ENCODE results near the gene TIMM50.
A peak's percentile ranks its signal among the peaks of the same experiment; 100 is the strongest.
"Not testable (repeated sequence)": the region's sequence is repeated elsewhere in the genome, so short reads cannot be mapped to it uniquely, and the experiment has no call there.

TIMM50 gene

DNA sequence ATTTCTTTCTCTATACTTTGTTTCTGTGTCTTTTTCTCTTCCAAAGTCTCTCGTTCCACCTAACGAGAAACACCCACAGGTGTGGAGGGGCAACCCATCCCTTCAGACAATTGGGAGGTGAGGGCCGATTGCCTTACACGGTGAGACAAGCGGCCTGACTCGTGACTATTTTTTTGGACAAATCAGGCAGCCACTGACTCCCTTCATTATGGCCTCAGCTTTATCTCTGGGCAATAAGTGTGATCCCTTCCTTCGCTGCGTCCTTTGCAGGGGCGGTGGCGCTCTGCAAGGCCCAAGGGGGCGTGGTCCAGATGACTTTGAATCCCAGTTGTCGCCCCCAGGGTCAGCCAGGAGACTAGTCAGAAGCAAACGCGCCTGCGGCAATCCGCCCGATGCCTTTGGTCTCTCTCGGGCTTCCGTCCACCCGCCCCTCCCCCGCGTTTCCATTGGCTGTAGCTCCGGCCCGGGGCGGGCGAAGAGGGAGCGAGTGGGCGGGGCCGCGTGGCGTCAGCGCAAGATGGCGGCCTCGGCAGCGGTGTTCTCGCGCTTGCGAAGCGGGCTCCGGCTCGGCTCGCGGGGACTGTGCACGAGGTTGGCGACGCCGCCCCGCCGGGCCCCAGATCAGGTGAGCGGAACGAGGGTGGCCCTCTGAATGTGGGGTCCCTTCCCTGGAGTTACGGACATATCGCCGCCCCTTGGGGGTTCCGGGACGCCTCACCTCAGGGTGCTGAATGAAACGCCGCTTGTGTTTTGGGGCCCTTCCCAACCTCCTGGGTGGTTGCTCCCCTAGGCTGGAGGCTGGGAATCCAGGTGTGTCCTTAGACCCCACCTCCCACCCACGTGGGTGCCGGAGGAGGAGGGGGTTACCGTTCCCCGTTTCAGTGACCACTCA, at the start of gene TIMM50:
TIMM50 (plus strand) TSS at position 502 of the 892 bp plus-strand sequence; CDS start at position 518, 16 bp downstream.
- DNase-seq, result peak; percentile 95

DNA sequence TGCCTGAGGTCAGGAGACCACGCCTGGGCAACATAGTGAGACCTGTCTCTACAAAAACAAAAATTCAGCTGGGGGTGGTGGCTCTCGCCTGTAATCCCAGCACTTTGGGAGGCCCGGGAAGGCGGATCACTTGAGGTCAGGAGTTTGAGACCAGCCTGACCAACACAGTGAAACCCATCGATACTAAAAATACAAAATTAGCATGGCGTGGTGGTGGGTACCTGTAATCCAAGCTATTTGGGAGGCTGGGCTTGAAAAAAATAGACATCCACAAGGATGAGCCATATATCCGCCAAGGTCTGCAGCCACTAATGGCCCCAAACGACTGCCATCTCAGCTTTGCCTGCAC, 48.0 kb upstream of the TIMM50 start:
- no peak for DNase-seq

- DNase-seq, result no peak
Measured at GRCh38 chr19:39433480-39434079, 47.1 kb upstream of the TIMM50 start.

DNA sequence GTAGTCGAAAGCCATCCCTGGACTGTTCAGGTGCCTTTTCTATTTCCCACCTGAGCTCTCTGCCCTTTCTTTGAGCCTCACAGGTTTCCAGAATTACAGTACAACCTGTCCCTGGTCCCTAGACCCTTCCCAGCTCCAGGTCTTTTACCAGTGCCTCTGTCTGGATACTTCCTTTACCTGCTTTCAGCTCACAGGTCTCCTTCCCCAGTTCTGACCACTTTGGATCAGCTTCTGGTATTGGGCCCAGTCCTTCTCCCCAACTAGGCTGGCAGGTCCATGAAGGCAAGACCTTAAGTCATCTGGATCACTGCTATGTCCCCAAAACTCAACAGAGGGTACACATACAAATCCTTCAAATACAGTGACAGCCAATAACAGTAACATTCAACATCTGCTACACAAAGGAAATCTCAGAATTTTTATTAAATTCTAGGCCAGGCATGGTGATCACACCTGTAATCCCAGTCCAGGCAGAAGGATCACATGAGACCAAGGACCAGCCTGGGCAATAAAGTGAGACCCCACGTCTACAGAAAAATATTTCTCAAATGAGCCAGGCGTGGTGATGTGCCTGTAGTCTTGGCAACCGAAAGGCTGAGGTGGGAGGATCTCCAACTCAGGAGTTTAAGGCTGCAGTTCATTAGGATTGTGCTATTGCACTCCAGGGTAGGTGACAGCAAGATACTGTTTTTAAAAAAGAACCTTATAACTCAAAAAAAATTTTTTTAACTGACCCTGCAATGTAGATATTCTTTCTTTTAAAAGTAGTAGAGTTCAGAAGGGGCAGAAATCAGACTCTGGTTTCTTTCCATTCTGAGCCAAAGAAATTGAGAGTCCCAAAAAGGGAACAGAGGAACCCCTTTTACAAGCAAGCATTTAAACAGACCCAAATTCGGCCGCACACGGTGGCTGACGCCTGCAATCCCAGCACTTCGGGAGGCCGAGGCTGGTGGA, 46.2 kb upstream of the TIMM50 start:
- no peak for DNase-seq

- peak; percentile 99 for DNase-seq
Measured at GRCh38 chr19:39435499-39436349, 44.9 kb upstream of the TIMM50 start, which contains the start of gene RPS16. TSS of gene RPS16 (minus strand) at chr19:39435949. CDS start at chr19:39435895, 54 bp downstream.

GRCh38 chr19:39436350-39436716, 44.3 kb upstream of the TIMM50 start:
- DNase-seq, result no peak

DNA sequence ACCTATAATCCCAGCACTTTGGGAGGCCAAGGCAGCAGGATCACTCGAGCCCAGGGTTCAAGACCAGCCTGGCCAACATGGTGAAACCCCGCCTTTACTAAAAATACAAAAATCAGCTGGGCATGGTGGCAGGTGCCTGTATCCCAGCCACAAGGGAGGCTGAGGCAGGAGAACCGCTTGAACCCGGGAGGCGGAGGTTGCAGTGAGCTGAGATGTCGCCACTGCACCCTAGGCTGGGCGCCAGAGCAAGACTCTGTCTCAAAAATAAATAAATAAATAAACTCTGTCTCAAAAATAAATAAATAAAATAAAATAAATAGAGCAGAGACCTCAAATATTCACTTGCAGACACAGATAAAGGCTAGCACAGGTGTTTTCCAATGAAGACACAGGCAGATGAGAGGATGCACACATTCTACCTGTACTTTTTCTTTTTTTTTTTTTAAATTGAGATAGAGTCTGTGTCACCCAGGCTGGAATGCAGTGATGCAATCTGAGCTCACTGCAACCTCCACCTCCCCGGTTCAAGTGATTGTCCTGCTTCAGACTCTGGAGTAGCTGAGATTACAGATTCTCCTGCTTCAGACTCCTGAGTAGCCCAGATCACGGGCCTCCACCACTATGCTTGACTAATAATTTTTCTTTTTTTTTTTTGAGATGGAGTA, 42.2 kb upstream of the TIMM50 start:
- no peak for DNase-seq

DNA sequence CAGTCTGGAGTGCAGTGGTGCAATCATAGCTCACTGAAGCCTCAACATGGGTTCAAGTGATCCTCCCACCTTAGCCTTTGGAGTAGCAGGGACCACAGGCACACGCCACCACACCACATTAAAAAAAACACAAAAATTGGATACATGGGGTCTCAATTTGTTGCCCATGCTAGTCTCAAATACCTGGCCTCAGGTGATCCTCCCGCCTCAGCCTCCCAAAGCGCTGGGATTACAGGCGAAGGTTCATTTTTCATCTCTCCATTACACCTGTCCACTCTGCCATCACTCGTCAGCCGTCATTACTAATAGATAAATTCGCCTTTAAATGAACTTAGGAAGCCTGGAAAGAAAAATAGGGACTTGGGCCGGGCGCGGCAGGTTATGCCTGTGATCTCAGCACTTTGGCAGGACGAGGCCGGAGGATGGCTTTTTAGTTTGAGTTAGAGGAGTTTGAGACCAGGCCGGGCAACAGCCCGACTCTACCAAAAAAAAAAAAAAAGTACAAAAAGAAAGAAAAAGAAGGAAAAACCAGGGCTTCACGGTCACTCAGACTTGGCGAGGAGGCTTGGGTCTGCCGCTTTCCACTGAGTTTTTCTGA, 35.9 kb upstream of the TIMM50 start:
- no peak for DNase-seq

DNA sequence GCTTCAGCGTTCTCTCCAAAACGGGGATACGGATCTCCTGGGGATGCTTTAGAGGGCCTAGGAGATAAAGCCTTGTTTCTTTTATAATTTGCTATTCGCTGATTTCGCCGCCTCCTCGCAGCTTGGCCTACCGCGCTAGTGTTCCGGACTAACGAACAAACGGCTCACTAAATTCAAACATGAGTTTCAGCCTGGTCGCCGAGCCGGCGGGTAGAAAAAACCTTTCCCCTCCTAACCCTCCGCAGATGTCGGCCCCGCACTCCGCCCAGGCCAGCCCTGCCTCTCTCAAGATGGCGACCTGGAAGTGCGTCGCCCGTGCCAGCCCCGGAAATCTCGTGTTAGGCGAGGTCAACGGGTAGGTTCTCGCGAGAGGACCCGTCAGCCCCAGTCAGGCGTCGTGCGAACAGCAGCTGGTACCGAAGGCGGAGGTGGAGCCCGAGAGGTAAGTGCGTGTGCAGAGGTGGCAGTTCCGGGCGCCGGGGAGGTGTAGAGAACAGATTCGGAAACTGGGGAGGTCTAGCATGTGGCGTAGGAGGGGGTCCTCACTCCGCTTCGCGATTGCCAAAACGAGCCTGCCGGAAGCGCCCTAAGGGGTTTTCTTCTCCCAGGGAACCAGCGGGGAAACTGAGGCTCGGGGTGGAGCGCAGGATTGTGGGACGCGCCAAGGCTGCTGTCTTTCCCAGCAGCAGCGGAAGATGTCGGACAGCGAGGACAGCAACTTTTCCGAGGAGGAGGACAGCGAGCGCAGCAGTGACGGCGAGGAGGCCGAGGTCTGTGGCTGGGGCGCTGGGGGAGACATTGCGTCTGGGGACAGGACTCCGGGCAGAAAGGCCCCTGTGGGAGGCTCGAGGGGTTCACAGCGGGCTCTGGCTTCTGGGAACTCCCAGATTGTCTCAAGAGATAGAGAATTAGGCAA, 35.2 kb upstream of the TIMM50 start, which contains the start of gene SUPT5H:
SUPT5H (plus strand) TSS at position 387 of the 916 bp plus-strand sequence; CDS start at position 696, 309 bp downstream.
- DNase-seq, result peak; percentile 96

GRCh38 chr19:39446365-39447084, 34.1 kb upstream of the TIMM50 start:
- DNase-seq, result no peak

DNA sequence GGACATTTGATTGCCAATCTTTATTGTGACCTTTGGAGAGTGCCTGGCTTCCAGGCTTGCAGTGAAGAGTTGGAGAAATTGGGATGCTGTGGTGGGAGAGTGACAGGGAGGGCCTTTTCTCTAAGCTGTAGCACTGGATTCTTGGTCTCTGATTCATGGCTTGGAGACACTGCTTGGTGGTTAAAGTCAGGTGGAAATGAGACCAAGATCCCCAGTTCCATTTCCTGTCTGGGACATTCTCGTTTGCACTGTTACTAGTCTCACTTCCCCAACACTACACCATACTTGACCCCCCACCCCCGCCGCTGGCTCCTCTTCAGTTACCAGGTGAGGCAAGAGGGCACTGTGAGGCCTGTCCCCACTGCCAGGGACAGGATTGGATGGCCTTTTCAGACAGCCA, 32.4 kb upstream of the TIMM50 start:
- DNase-seq, result no peak

GRCh38 chr19:39449116-39449797, 31.4 kb upstream of the TIMM50 start:
- DNase-seq, result no peak

GRCh38 chr19:39451257-39451656, 29.4 kb upstream of the TIMM50 start:
- not testable (repeated sequence) for DNase-seq

DNA sequence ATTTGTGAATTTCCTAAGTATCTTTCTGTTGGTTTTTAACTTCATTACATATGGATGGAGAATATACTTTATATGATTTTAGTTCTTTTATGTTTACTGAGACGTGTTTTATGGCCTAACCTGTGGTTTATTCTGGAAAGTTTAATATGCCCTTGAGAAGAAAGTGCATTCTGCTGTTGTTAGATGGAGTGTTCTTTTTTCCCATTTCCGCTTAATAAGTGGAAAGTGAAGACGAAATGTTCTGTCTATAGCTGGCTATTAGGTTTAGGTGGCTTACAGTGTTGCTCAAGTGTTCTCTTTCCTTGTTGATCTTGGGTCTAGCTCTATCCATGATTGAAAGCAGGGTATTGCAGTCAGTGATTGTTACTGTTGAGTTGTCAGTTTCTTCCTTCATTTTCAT, 17.2 kb upstream of the TIMM50 start:
- no peak for DNase-seq

- DNase-seq, result no peak
Measured at GRCh38 chr19:39465956-39466747, 14.5 kb upstream of the TIMM50 start.

DNA sequence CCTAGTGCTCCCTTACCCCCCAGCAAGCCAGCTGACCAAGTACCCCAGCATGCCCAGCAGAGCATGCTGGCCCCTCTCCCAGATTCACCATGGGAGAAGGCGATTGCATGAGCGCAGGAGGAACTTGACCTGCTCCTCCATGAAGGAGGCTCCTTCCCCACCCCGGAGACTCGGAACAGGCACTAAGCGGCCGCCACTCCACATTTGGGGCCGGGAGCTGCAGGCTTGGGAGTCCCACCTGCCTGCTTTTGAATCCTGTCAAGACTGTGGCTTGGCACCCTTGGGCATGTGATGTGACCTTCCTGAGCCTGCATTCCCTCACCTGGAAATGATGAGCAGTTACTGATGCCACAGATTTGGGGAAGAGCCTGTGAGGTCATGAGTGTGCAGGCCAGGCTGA, 12.7 kb upstream of the TIMM50 start:
- no peak for DNase-seq

GRCh38 chr19:39469036-39469435, 11.6 kb upstream of the TIMM50 start:
- DNase-seq, result no peak

DNA sequence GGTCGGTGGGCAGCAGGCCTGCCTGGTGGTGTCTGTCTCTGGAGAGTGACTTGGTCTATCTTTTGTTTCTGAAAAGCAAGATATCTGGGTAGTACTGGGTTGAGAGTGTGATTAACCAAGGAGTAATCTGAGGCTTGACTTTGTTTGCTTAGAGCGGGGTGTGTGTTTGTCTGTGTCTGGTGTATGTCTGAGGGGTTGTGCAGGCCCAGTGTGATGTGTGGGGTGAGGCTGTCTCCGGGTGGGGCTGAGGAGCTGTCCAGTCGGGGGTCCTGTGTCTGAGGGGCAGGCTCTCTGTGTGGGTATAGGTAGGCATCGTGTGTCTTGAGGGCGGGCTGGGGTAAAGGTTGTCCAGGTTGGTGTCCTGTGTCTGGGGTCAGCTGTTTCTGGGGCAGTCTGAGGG, 11.1 kb upstream of the TIMM50 start:
- DNase-seq, result no peak

Measured in midbrain (tissue), 1 donor.